Uterus (tissue), 2 donors: ENCODE data around the gene C11orf21.

ENCODE experiments used
- POLR2A ChIP-seq, 2 donors: fragments of 450-650 bp; IDR thresholded peaks; one replicate each; pipeline ENCODE4 v1.6.1; 2016; ENCODE audit warnings: antibody characterized with exemption in 2 of 2, mild to moderate bottlenecking in 1 of 2, moderate library complexity in 1 of 2
- TF ChIP-seq, protein P1 (sequence below), 4 experiments: fragments of 200-600 bp in 2 of 4; fragments of 450-650 bp in 2 of 4; sonication (generic) in 2 of 4; IDR thresholded peaks; one replicate each; pipeline ENCODE4 v1.5.1; 2016 to 2019; ENCODE audit warnings: antibody characterized with exemption in 4 of 4, mild to moderate bottlenecking in 2 of 4, moderate library complexity in 1 of 4

DNA sequence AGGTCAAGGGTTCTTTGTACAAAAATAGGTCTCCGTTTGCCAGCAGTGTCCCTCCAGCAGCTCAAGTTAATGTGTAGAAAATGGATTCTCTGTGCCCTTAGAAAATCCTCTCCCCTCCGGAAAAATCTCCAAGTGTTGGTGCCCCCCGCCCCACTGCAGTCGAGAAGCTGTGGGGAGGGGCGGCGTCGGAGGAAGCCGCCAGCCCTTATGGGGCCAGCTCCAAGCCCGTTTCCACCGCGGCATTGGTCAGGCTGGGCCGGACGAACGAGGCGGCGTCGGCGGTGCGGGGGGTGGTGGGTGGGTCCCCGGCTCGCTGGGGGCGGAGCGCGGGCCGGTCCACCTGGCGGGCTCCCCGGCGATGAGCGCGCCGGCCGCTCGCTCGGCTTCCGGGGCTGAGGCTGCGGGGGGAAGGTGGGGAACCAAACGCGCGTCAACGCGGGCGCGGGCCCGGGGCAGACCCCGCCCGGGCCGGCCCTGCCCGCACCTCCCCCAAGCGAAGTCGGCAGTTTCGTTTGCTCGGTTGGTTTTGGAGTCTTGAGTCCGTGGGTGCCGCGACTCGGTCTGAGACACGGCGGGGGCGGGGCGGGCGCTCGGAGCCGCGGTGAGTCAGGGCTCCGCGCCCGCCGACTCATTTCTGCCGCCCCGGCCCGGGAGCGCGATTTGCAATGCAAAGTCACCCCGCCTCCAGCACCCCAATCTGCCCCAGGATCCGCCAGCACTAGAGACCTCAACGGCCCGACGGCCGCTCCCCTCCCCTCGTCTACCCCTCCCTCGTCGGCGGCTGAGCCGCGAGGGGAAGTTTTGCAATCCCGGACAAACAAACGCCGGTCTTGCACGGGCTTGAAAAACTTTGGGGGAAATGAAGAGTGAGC lies 32.8 kb downstream of the C11orf21 start:
- peak in 1 of 2 donors; percentile 44 for TF ChIP-seq POLR2A (IDR thresholded peaks at IDR 0.05)
- TF ChIP-seq, protein P1, sequence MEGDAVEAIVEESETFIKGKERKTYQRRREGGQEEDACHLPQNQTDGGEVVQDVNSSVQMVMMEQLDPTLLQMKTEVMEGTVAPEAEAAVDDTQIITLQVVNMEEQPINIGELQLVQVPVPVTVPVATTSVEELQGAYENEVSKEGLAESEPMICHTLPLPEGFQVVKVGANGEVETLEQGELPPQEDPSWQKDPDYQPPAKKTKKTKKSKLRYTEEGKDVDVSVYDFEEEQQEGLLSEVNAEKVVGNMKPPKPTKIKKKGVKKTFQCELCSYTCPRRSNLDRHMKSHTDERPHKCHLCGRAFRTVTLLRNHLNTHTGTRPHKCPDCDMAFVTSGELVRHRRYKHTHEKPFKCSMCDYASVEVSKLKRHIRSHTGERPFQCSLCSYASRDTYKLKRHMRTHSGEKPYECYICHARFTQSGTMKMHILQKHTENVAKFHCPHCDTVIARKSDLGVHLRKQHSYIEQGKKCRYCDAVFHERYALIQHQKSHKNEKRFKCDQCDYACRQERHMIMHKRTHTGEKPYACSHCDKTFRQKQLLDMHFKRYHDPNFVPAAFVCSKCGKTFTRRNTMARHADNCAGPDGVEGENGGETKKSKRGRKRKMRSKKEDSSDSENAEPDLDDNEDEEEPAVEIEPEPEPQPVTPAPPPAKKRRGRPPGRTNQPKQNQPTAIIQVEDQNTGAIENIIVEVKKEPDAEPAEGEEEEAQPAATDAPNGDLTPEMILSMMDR (IDR thresholded peaks at IDR 0.05) = no peak
